SIG-M5 treated with dmso at 0.1 percent for 504 hours (cell line): ENCODE data around the gene IMP3.

Source experiments
- DNase-seq: peaks from one replicate; lab custom pipeline; 2025; ENCODE audit not compliant: unreplicated experiment; lab: John Stamatoyannopoulos, UW

The IMP3 gene

GRCh38 chr15:75673426-75674235 is 33.6 kb upstream of the IMP3 start:
- no peak for DNase-seq

DNA sequence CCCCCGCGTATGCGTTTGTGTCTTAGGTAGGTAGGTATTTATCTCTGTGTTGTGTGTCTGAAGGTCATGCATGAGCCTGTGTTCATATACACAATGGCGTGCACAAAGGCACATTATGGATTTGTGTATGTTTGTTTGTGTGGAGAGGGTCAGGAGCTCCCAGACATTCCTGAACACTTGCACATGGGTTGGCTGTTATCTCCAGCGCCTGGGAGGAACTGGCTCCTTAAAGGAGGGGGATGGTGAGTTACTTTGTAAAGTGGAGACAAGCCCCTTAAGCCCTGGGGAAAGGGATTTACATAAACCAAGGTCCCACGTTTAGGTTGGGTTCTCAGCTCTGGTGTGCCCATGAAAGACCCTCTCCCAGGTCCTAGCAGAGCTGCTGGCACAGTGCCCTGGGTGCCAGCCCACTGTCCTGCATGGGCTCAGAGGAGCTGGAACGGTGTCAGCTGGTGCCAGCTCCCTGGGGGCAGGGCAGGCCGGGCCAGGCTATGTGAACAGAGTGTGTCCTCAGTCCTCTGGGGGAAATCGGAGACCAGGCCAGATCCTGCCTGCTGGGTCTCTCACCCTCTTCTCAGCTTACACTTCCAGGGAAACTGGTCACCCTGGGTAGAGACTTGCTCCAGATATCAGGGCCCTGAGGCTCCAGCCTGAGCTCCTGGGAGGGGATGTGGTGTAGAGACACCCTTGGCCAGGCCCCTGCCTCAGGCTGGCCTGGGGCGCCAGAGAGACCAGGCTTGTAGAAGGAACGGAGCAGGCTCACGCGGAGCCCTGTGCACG is 32.8 kb upstream of the IMP3 start:
- no peak for DNase-seq

DNA sequence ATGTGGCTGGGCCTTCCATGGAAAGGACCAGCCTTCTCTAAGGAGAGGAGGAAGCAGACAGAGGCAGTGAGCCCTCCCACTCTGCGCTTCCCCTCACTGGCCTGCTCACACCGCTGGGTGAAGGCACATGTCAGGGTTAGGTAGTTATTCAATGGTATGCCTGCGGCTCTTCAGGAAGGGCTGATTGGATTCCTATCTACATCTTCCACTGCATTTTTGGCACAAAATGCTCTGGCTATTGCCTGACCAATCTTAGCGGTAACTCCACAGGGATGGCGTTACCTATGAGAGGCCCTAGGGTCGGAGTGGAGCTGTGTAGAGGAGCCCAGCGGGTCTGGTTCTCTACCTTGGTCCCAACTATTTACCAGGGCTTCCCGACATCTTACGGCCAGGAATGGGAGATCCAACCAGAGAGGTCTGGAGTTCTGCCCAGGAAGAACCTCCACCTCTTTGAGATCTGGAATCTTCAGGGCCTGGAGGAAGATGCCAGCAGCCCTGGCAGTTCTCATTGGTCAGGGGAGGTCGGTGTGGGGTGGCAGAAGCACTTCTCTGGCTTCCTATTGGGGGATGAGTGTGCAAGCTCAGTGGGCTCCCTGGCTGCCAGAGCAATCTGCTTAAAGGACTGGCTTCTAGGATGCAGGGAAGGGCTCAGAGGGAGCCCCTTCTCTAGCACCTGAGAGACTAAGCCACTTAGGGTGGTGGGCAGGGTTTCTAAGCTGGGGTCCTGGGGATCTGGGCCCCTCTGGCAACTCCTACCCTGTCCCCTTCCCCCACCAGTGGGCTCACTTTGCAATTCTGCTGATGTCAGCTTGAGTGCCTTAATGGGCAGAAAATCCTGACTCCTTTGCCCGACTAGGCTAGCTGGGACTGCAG is 31.9 kb upstream of the IMP3 start:
- DNase-seq, result no peak

DNA sequence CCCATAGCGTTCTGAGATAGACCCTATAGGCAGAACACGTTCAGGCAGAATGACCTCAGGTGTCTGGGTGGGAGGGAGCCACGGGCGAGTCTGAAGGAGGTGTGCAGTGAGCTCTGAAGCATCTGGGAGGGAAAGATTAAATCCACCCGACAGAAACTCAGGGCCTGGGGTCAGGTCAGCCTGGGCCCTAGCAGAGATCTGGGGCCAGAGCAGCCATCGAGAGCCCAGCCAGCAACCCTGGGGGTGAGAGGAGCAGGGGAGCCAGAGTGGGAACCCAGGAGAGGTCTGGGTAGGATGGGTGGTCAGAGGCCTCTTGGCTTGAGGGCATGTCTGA is 29.8 kb upstream of the IMP3 start:
- no peak for DNase-seq

GRCh38 chr15:75669191-75669878 is 29.3 kb upstream of the IMP3 start:
- DNase-seq, result no peak

GRCh38 chr15:75666823-75667501 is 26.9 kb upstream of the IMP3 start:
- DNase-seq, result no peak

DNA sequence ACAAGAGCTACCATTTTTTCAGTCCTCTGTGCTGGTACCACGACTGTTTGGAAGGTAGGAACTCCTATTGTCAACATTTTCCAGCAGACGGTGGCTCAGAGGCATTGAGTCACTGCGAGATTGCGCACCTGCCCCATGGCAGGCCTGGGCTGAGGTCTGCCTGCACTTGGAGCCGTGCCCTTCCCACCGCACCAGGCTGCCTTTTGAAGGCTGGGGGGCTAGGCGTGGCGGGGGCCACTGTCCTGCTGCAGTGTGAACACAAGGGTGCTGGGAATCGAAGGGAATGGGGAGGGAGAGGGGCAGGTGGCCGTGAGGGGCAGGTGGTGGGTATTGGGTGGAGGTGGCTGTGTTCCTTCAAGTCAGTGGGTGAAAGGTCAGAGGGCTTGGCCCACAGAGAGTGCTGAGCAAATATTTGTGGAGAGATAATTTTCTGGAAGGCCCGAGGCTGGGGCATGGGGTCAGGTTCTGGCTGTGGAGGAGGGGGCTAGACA is 24.0 kb upstream of the IMP3 start:
- DNase-seq, result no peak

DNA sequence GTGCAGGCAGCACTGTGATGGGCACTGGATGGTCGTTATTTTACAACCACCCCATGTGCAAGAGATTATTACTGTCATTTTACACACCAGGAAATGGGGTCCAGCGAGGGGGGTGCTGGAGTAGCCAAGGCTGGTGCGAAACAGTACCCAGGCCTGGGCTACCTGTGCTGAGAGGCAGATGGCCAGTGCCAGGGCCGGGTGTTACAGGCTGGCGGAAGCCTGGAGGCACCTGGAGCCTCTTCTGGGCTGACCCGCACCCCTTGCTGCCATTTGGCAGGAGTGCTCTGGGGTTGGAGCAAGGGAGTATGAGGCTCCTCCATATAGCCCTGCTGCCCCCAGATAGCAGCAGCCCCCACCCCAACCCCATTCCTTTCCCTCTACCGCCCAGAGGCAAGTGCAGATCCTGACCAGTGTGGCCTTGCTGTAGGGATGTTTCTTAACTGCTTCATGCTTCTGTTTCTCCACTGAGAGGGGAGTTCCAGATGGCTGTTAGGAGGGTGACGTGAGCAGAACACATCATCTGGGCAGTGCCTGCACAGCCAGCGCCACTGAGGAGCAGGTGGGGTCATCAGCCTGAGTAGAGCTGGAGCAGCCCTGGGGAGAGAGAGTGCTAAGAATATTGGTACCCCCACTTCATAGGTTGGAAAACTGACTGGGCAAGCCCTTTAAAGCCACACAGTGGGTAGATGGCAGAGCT is 22.9 kb upstream of the IMP3 start:
- no peak for DNase-seq

DNA sequence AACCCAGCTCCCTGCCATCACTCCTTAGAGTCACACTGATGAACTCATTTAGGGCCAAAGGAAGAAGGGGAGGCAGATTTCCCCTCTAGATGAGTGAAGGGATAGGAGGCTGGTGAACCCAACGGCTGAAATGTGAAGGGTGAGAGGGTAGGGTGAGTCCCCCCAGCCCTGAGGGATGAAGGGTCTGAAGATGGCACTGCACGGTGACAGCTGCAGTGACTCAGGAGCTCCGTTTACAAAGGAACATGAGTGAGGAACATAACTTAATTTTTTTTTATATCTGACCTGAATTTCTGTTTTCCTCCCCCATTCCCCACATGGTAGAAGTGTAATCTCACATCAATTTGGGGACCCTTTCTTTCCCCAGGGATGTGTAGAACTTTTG is 21.7 kb upstream of the IMP3 start:
- DNase-seq, result no peak

DNA sequence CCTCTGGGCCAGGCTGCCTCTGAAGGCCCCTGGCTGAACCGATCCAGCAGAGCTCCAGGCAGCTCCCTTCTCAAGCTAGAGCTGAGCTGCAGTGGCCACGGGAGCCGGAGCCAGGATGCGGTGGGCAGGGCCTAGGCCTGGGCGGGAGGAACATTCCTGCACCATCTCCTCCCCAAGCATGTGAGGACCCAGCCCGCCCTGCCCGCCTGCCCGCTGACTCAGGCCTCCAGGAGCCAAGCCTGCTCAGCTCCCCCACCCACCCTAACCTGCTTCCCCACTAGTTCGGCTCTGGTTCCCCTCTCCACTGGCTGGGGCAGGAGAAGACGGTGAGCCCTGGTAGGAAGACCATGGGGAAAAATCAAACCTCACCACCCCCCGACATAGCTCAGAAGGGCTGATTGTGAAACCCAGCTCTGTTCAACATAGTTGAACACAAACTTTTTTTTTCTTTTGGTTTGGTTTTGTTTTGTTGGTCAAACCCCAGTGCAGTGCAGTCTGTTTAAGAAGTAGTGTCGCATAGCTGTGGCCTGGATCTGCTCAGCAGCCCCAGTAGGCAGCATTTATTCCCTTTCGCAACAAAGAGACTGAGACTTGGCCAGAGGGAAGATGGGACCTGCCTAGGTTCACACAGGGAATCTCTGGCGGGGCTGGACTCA is 21.2 kb upstream of the IMP3 start:
- no peak for DNase-seq

GRCh38 chr15:75659928-75660645 is 20.1 kb upstream of the IMP3 start:
- no peak for DNase-seq

- no peak for DNase-seq
Measured at GRCh38 chr15:75659141-75659771, 19.2 kb upstream of the IMP3 start.

GRCh38 chr15:75656813-75657212 is 16.8 kb upstream of the IMP3 start:
- no peak for DNase-seq

DNA sequence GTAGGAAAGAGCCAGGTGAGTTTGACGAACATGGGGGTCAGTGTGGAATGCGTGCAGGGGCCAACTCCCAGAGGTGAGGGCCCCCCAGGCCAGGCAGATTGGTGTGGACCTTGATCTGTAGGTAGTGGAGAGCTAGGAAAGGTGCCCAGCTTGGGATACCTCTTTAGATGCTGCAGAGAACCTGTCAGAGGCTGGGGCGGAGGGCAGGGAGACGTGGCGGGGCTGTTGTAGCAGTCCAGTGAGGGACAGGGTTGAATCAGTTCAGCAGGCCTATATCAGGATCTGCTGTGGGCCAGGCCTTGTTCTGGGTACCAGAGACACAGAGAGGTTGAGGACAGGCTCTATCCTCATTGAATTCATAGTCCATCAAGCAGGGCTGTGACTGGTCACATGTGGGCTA is 16.3 kb upstream of the IMP3 start:
- no peak for DNase-seq

- no peak for DNase-seq
Measured at GRCh38 chr15:75655931-75656330, 15.9 kb upstream of the IMP3 start.

DNA sequence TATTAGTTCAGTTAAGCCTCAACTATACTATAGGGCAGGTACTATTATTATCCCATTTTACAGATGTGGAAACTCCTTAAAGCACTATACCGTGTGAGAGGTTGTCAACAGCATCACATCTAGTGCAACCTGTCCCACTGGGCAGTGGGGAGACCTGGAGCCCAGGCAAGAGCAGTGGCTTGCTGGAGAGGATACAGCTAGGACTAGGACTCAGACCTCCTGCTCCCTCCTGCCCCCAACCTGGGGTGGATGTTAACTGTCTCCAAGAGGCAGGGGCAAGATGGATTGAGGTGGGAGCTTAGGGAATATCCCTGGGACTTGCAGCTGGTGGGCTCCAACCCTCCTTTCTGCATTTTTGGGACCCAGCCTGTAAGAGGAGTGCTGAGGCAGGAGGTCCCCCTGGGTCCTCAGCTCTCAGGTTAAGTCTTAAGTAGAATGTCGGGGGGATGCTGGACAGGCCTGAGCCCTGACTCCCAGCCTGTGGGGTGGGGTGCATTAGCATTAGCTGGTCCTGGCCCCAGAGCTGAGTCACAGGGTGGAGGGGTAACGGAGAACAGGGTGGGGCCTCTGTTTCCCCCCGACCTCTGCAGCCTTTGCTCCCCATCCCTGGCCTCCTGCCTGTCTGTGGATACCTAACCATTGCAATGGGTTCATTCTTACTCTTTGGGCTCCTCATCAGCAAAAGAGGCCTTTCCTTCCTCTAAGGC is 14.3 kb upstream of the IMP3 start:
- DNase-seq, result no peak

DNA sequence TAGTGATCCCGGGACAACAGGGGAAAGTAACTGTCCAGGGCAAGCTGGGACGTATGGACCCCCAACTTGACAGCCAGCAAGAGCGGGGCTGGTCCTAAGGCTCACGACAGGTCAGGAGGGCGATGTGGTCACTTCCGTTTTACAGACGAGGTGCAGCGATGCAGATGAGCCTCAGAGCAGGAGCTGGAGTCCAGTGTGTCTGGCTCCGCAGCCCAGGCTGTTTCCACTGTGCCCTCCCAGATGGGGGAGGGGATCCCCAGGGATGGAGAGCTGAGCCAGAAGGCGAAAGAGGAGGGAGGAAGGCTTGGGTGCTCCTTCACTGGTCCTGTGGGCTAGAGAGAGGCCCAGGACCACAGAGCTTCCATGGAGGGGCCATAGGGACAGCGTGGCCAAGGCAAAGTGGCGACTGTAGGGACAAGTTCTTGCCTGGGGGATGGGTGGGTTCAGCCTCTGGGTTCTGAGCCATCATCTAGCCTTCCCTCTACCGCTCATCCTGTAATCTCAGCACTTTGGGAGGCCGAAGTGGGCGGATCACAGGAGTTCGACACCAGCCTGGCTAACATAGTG is 13.4 kb upstream of the IMP3 start:
- DNase-seq, result no peak
